Loucy (cell line): Measurements from ENCODE around the gene ROGDI.

Source experiments
- EZH2phosphoT487 ChIP-seq: fragments of 200-600 bp; IDR thresholded peaks from 2 replicates; pipeline ENCODE4 v1.6.1; 2018; ENCODE audit warnings: antibody characterized with exemption, mild to moderate bottlenecking, moderate library complexity, borderline replicate concordance
- TF ChIP-seq, protein P1 (sequence below): fragments of 200-600 bp; sonication (generic); conservative IDR thresholded peaks from 2 replicates; pipeline ENCODE4 v1.5.1; 2014; ENCODE audit warnings: mild to moderate bottlenecking, antibody characterized with exemption, low read length

- TF ChIP-seq, protein P1, sequence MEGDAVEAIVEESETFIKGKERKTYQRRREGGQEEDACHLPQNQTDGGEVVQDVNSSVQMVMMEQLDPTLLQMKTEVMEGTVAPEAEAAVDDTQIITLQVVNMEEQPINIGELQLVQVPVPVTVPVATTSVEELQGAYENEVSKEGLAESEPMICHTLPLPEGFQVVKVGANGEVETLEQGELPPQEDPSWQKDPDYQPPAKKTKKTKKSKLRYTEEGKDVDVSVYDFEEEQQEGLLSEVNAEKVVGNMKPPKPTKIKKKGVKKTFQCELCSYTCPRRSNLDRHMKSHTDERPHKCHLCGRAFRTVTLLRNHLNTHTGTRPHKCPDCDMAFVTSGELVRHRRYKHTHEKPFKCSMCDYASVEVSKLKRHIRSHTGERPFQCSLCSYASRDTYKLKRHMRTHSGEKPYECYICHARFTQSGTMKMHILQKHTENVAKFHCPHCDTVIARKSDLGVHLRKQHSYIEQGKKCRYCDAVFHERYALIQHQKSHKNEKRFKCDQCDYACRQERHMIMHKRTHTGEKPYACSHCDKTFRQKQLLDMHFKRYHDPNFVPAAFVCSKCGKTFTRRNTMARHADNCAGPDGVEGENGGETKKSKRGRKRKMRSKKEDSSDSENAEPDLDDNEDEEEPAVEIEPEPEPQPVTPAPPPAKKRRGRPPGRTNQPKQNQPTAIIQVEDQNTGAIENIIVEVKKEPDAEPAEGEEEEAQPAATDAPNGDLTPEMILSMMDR: no peak
- TF ChIP-seq EZH2phosphoT487: no peak
Observed at GRCh38 chr16:4831616-4832015, 29.2 kb upstream of the ROGDI start.
